Keratinocyte (primary cell): ENCODE data around the gene LMBR1L. TPM values are rescaled to one million over a fixed set of nuclear protein-coding genes. Genes with fewer than 3 reads are reported as not detected.

Experiments used
- DNase-seq: peaks from one replicate; pipeline ENCODE4 v3.0.0-alpha.2; 2011; ENCODE audit warnings: low read depth, missing footprints, low spot score
- FAIRE-seq: peaks from 2 replicates; lab custom pipeline; 2011; peaks lifted over from hg19 to GRCh38; lab: Jason Lieb, UNC
- H2AFZ ChIP-seq: 2 replicates; pipeline ENCODE4 v1.6.0; 2012; ENCODE audit warnings: low read length, control low read depth, inconsistent platforms; ENCODE audit not compliant: control insufficient read depth
- H3K27ac ChIP-seq: 2 replicates; pipeline ENCODE4 v1.5.1; 2011; ENCODE audit warnings: low read length; ENCODE audit not compliant: control insufficient read depth, insufficient read depth
- H3K27me3 ChIP-seq: 3 replicates; pipeline ENCODE4 v1.6.0; 2011; ENCODE audit warnings: low read length; ENCODE audit not compliant: control insufficient read depth, insufficient read depth; ENCODE audit errors: extremely low read depth
- H3K36me3 ChIP-seq, 2 experiments: 2 replicates in 1 of 2; 3 replicates in 1 of 2; pipeline ENCODE4 v1.5.1; 2011; ENCODE audit warnings: low read length in 2 of 2, mild to moderate bottlenecking in 1 of 2; ENCODE audit not compliant: control insufficient read depth in 2 of 2, insufficient read depth in 2 of 2; ENCODE audit errors: extremely low read depth in 1 of 2
- H3K4me1 ChIP-seq: 3 replicates; pipeline ENCODE4 v1.5.1; 2011; ENCODE audit warnings: low read length; ENCODE audit not compliant: control insufficient read depth, insufficient read depth; ENCODE audit errors: extremely low read depth
- H3K4me2 ChIP-seq: 3 replicates; pipeline ENCODE4 v1.6.0; 2011; ENCODE audit warnings: low read depth, low read length; ENCODE audit not compliant: control insufficient read depth, insufficient read depth; ENCODE audit errors: extremely low read depth
- H3K4me3 ChIP-seq, 3 experiments: fragments of 200-600 bp in 1 of 3; sonication (generic) in 1 of 3; 2 replicates in 2 of 3; 3 replicates in 1 of 3; pipeline ENCODE4 v1.5.1; 2011 to 2016; ENCODE audit warnings: low read length in 3 of 3, mild to moderate bottlenecking in 3 of 3, control low read depth in 2 of 3, inconsistent platforms in 1 of 3, low read depth in 1 of 3, mixed read lengths in 1 of 3, mixed run types in 1 of 3, moderate library complexity in 1 of 3; ENCODE audit not compliant: control insufficient read depth in 2 of 3, insufficient read depth in 2 of 3; ENCODE audit errors: extremely low read depth in 1 of 3
- H3K79me2 ChIP-seq: 2 replicates; pipeline ENCODE4 v1.6.0; 2012; ENCODE audit warnings: low read length; ENCODE audit not compliant: control insufficient read depth, insufficient read depth
- H3K9ac ChIP-seq: 3 replicates; pipeline ENCODE4 v1.6.0; 2011; ENCODE audit warnings: low read length; ENCODE audit not compliant: control insufficient read depth, insufficient read depth; ENCODE audit errors: extremely low read depth
- H3K9me1 ChIP-seq: 3 replicates; pipeline ENCODE4 v1.6.0; 2011; ENCODE audit warnings: low read length; ENCODE audit not compliant: control insufficient read depth, insufficient read depth; ENCODE audit errors: extremely low read depth
- H3K9me3 ChIP-seq: 2 replicates; pipeline ENCODE4 v1.5.1; 2012; ENCODE audit warnings: low read depth, low read length; ENCODE audit not compliant: control insufficient read depth
- H4K20me1 ChIP-seq: 3 replicates; pipeline ENCODE4 v1.6.0; 2011; ENCODE audit warnings: low read length; ENCODE audit not compliant: control insufficient read depth, insufficient read depth; ENCODE audit errors: extremely low read depth
- CTCF ChIP-seq, 3 experiments: IDR thresholded peaks in 1 of 3; conservative IDR thresholded peaks in 1 of 3; optimal IDR thresholded peaks in 1 of 3; 2 replicates in 2 of 3; 3 replicates in 1 of 3; pipeline versions ENCODE3 to v1.5.1; 2011; ENCODE audit warnings: low read length in 3 of 3, mild to moderate bottlenecking in 3 of 3, moderate library complexity in 2 of 3, control low read depth in 1 of 3, inconsistent platforms in 1 of 3; ENCODE audit not compliant: insufficient read depth in 2 of 3; ENCODE audit errors: extremely low read depth in 1 of 3
- EZH2 ChIP-seq: IDR thresholded peaks from one replicate; pipeline ENCODE4 v1.6.1; 2012; ENCODE audit warnings: inconsistent platforms, mild to moderate bottlenecking, low read length, moderate library complexity
- dilution Hi-C: fragments of 300-500 bp; cut with MboI; formaldehyde crosslinking; loops from one replicate; pipeline ENCODE4 v1.7.0; 2020; ENCODE audit warnings: low sequenced_read_pairs; ENCODE audit not compliant: extremely low pct_ligation_motif_present
- polyA plus RNA-seq, 5 experiments: library from polyadenylated mRNA; depleted of rRNA in 3 of 5; stranded (reverse) in 3 of 5; stranded (forward) in 1 of 5; unstranded in 1 of 5; fragments of >200 nt; gene quantifications; 1 replicate in 1 of 5; 2 replicates in 3 of 5; 3 replicates in 1 of 5; pipeline versions ENCODE4 v1.2.1 to v1.2.3, GENCODE V29; 2011 to 2012; ENCODE audit warnings: missing spikeins in 2 of 5, low read depth in 1 of 5, low replicate concordance in 1 of 5

LMBR1L gene
- polyA plus RNA-seq, 1 donor (not counting 4 experiments of a cell fraction or from before 2014, with no cell fraction given): 30.1 TPM

- Histone ChIP-seq H3K4me3 (no peak overlapping the region), H3K9me1 (no peaks in the 10 kb centered on the region), H3K4me2 (no peak overlapping the region), H3K79me2 (peaks cover 18% of the 10 kb centered on the region), H3K36me3 (peaks cover 24 to 39% of the 10 kb centered on the region in 2 experiments), H4K20me1 (no peaks in the 10 kb centered on the region), H2AFZ (no peak overlapping the region), H3K27ac (no peak overlapping the region), H3K9ac (no peak overlapping the region), H3K4me1 (peaks cover 17% of the 10 kb centered on the region), H3K9me3 (no peaks in the 10 kb centered on the region), H3K27me3 (no peaks in the 10 kb centered on the region)
- FAIRE-seq (no peak), DNase-seq (no peak)
- dilution Hi-C loops: no loop called here
- TF ChIP-seq EZH2: no peak
- TF ChIP-seq CTCF (optimal IDR thresholded peaks at IDR 0.05 in 1 of 3, IDR thresholded peaks at IDR 0.05 in 1 of 3, conservative IDR thresholded peaks at IDR 0.05 in 1 of 3; ENCODE audit: extremely low read depth in 1 of 3, insufficient read depth in 2 of 3, low read length in 3 of 3): no peak
Measured at GRCh38 chr12:49104822-49105221, 5.8 kb downstream of the LMBR1L start.

- dilution Hi-C loops: no loop called here
- FAIRE-seq (no peak), DNase-seq (no peak)
- no peak overlapping the region for H3K27ac ChIP-seq
- no peak overlapping the region for H3K4me3 ChIP-seq
- TF ChIP-seq CTCF (optimal IDR thresholded peaks at IDR 0.05 in 1 of 3, IDR thresholded peaks at IDR 0.05 in 1 of 3, conservative IDR thresholded peaks at IDR 0.05 in 1 of 3; ENCODE audit: extremely low read depth in 1 of 3, insufficient read depth in 2 of 3, low read length in 3 of 3) (no peak), EZH2 (no peak)
- H3K79me2 ChIP-seq: no peaks in the 10 kb centered on the region
- peaks cover 1% of the 10 kb centered on the region for H3K27me3 ChIP-seq
- no peaks in the 10 kb centered on the region for H3K9me1 ChIP-seq
- H3K9ac ChIP-seq: no peak overlapping the region
- no peak overlapping the region for H3K4me2 ChIP-seq
- no peaks in the 10 kb centered on the region for H4K20me1 ChIP-seq
- peaks cover under 1% of the 10 kb centered on the region for H3K4me1 ChIP-seq
- H3K36me3 ChIP-seq: peaks cover 36 to 43% of the 10 kb centered on the region in 2 experiments
- H3K9me3 ChIP-seq: no peaks in the 10 kb centered on the region
- H2AFZ ChIP-seq: no peak overlapping the region
Measured at GRCh38 chr12:49100380-49100779, 10.3 kb downstream of the LMBR1L start.
